ENCODE measurements around the gene CLEC17A.

The CLEC17A gene

DNA sequence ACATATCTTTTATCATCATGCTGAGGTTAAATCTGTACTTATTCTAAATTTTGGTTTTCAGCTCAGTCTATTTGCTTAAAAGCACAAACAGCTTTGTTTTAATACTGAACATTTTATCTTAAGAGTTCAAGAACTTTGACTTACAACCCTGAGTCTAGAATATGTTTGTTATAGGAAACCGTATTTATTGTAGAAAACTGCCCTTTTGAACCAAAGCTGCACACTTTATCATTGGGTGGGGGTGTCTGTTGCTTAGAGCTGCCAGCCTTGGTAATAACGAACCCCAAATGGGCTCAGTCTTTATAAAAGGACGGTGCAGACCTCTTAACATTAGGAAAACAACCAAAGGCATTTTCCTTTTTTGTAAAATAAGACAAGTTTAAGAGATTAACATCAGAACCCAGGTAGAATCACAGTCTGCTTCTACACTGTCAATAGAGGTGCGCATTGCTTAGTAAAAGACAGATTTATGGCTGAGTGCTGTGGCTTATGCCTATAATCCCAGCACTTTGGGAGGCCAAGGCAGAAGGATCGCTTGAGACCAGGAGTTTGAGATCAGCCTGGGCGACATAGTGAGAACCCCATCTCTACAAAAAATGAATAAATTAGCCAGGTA, 77.1 kb downstream of the CLEC17A start:
- DNase-seq, result no peak

DNA sequence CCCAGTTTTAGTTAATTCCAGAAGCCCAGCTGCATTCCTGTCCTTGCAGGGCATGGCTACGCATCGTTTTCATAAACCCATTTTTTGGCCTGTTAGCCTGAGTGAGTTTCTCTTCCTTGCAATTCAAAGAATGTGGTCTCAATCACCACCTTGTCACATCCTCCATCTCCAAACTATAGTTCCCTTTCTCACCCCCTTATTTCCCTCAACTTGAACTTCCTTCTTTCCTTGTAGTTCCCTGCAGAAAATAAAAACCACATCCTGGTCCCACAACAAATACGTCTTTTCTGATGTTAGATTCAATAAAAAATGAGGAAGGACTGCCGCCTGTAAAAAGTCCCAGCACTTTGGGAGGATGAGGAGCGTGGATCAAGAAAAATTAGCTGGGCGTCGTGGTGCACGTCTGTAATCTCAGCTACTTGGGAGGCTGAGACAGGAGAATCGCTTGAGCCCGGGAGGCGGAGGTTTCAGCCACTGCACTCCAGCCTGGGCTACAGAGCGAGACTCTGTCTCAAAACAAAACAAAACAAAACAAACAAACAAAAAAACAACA, 78.6 kb downstream of the CLEC17A start:
- DNase-seq, result peak; percentile 23

All from CD4-positive, alpha-beta T cell treated with Interleukin-17A for 1 hour (primary cell).